Measurements from ENCODE around the gene BYSL. TPM values are rescaled to one million over a fixed set of nuclear protein-coding genes. Genes with fewer than 3 reads are reported as not detected.

Gene BYSL
- total RNA-seq, 4 donors from 2014 or later, result 5.8 to 11.6 (median 9.2) TPM

DNA sequence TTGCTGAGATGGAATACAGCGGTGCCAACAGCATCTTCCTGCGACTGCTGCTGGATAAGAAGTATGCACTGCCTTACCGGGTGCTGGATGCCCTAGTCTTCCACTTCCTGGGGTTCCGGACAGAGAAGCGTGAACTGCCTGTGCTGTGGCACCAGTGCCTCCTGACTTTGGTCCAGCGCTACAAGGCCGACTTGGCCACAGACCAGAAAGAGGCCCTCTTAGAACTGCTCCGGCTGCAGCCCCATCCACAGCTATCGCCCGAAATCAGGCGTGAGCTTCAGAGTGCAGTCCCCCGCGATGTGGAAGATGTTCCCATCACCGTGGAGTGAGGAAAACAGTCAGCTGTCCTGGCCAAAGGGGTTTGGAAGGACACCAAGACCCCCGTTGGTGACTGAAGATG is 11.1 kb downstream of the BYSL start:
- Histone ChIP-seq H3K27me3 (no peaks in the 10 kb centered on the region), H3K27ac (replicated peaks in 1 of 4) (no peak overlapping the region), H3K4me3 (no peak overlapping the region), H3K9me3 (no peaks in the 10 kb centered on the region), H3K4me1 (peaks cover 15 to 18% (median 16%) of the 10 kb centered on the region in 4 donors), H3K36me3 (peaks cover 72 to 100% (median 98%) of the 10 kb centered on the region in 4 donors)
- intact Hi-C loops (cut with DNase I), result loop anchor here (10.0 kb wide), 1 partner anchor 88 kb away; no protein-coding TSS in a partner anchor
- WGBS, result 90% methylated on average over 15 of the region's 15 CpGs
- TF ChIP-seq EP300 (IDR thresholded peaks at IDR 0.05), result no peak
- TF ChIP-seq POLR2A (IDR thresholded peaks at IDR 0.05; ENCODE audit: low read depth), result no peak
- TF ChIP-seq, protein P1, sequence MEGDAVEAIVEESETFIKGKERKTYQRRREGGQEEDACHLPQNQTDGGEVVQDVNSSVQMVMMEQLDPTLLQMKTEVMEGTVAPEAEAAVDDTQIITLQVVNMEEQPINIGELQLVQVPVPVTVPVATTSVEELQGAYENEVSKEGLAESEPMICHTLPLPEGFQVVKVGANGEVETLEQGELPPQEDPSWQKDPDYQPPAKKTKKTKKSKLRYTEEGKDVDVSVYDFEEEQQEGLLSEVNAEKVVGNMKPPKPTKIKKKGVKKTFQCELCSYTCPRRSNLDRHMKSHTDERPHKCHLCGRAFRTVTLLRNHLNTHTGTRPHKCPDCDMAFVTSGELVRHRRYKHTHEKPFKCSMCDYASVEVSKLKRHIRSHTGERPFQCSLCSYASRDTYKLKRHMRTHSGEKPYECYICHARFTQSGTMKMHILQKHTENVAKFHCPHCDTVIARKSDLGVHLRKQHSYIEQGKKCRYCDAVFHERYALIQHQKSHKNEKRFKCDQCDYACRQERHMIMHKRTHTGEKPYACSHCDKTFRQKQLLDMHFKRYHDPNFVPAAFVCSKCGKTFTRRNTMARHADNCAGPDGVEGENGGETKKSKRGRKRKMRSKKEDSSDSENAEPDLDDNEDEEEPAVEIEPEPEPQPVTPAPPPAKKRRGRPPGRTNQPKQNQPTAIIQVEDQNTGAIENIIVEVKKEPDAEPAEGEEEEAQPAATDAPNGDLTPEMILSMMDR (IDR thresholded peaks at IDR 0.05), result no peak
- no peak for TF ChIP-seq POLR2AphosphoS5 (IDR thresholded peaks at IDR 0.05)
- DNase-seq (ENCODE audit: extremely low spot score), result no peak

DNA sequence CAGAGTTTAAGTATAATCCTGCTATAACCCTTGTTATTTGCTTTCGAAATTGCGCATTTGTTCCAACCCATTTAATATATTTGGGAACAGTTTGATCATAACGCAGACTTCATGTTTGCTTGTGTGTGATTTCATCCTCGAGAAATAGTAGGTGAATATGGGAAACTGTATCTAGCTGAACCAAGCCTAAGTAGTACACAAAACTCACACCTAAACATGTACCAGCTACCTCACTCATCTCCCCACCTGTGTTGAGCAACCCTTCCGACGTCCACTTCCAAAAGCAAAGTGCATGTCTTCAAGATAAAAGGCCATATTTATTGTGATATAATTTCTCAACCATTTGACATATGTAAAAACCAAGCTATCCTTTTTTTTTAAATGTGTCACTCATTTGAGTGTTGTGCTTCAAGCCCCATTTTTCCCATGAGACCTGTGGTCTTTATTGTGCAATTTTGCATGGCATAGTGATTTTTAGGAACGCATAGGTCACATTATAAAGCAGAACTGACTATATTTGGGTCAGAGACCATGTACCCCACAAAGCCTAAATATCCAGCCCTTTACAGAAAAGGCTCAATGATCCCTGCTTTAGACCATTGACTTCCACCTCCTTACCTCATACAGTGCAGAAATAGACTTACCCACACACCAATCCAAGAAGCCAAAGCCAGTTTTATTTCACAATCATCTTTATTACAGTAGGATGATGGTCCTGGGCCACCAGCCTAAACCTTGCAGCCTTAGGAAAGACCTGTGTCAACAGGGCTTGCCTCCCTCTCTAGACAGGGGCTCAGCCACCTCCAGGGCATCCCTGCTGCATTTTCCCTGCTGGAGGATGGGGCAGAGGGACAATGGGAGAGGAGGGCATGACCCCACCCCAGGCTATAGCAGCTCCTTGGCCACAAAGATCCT is 13.2 kb downstream of the BYSL start:
- intact Hi-C loops (cut with DNase I), result loop anchor here (10.0 kb wide), 1 partner anchor 90 kb away; no protein-coding TSS in a partner anchor
- no peak overlapping the region for H3K4me3 ChIP-seq
- no peaks in the 10 kb centered on the region for H3K27me3 ChIP-seq
- TF ChIP-seq POLR2AphosphoS5 (IDR thresholded peaks at IDR 0.05), result no peak
- no peak for TF ChIP-seq POLR2A (IDR thresholded peaks at IDR 0.05; ENCODE audit: low read depth)
- TF ChIP-seq, protein P1 (IDR thresholded peaks at IDR 0.05), result no peak
- TF ChIP-seq EP300 (IDR thresholded peaks at IDR 0.05), result no peak
- H3K27ac ChIP-seq (replicated peaks in 1 of 4), result no peak overlapping the region
- H3K36me3 ChIP-seq, result peaks cover 54 to 84% (median 77%) of the 10 kb centered on the region in 4 donors
- no peaks in the 10 kb centered on the region for H3K9me3 ChIP-seq
- DNase-seq (ENCODE audit: extremely low spot score), result no peak
- 74% methylated on average over 7 of the region's 7 CpGs for WGBS
- peaks cover 37 to 39% (median 38%) of the 10 kb centered on the region in 4 donors for H3K4me1 ChIP-seq

DNA sequence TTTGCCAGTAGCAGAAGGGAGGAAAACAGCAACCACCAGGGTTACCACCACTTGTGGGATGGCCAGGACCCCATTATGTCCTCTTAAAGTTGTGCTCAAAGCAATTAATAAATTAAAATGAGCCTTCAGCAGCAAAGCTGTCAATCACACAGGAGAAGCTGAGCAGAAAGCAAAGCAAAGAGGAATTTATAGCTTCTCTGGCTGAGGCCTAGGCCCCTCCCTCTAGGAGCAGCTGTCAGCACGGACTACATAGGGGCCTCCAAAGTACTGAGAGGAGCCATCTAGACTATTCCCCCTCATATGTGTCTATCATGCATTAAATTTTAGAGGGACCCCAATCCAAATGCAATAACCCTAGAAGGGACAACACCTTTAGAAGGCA is 13.9 kb downstream of the BYSL start:
- TF ChIP-seq EP300 (IDR thresholded peaks at IDR 0.05), result no peak
- TF ChIP-seq, protein P1 (IDR thresholded peaks at IDR 0.05), result no peak
- no peak for TF ChIP-seq POLR2A (IDR thresholded peaks at IDR 0.05; ENCODE audit: low read depth)
- no peak for TF ChIP-seq POLR2AphosphoS5 (IDR thresholded peaks at IDR 0.05)
- intact Hi-C loops (cut with DNase I), result loop anchor here (10.0 kb wide), 1 partner anchor 90 kb away; no protein-coding TSS in a partner anchor
- WGBS, result 67% methylated on average over 1 of the region's 1 CpG
- no peak for DNase-seq (ENCODE audit: extremely low spot score)
- H3K4me1 ChIP-seq, result peaks cover 43 to 46% (median 44%) of the 10 kb centered on the region in 4 donors
- no peaks in the 10 kb centered on the region for H3K9me3 ChIP-seq
- no peaks in the 10 kb centered on the region for H3K27me3 ChIP-seq
- H3K4me3 ChIP-seq, result no peak overlapping the region
- no peak overlapping the region for H3K27ac ChIP-seq (replicated peaks in 1 of 4)
- H3K36me3 ChIP-seq, result peaks cover 48 to 82% (median 70%) of the 10 kb centered on the region in 4 donors

DNA sequence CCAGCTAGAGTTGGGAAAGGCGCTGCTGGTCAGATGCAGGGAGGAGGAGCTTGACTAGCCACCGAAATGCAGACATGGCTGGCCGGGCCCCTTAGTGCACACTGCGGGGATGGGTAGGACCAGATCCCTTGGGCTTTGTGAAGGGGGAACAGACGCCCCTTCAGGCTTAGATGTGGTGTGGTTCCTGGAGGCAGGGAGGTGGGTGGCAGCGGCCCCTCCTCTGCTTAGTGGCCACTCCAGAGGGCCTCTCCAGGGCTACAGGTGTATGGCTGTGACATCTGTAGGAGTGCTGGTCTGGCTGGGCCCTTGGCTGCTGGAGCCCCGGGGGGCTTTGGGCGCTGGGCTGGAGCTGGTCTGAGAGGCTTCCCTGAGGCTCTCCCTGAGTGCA is 14.4 kb downstream of the BYSL start:
- no peak overlapping the region for H3K4me3 ChIP-seq
- H3K27ac ChIP-seq (replicated peaks in 1 of 4), result peak overlapping the region in 3 of 4 donors; percentile 5 to 21 (median 9)
- no peak for DNase-seq (ENCODE audit: extremely low spot score)
- peaks cover 48 to 51% (median 49%) of the 10 kb centered on the region in 4 donors for H3K4me1 ChIP-seq
- intact Hi-C loops (cut with DNase I), result loop anchor here (2.0 to 10.0 kb wide), 2 partner anchors 91 to 109 kb away; no protein-coding TSS in a partner anchor
- TF ChIP-seq, protein P1 (IDR thresholded peaks at IDR 0.05), result no peak
- TF ChIP-seq POLR2A (IDR thresholded peaks at IDR 0.05; ENCODE audit: low read depth) (no peak), EP300 (IDR thresholded peaks at IDR 0.05) (no peak), POLR2AphosphoS5 (IDR thresholded peaks at IDR 0.05) (no peak)
- 66% methylated on average over 6 of the region's 8 CpGs for WGBS
- H3K27me3 ChIP-seq, result no peaks in the 10 kb centered on the region
- no peaks in the 10 kb centered on the region for H3K9me3 ChIP-seq
- peaks cover 43 to 77% (median 65%) of the 10 kb centered on the region in 4 donors for H3K36me3 ChIP-seq
